Parathyroid adenoma (tissue), 2 donors: Measurements from ENCODE around the gene HOXD13.

Experiments used
- H2AFZ ChIP-seq: fragments of 300-600 bp; sonication (generic); one replicate; pipeline ENCODE4 v1.7.0; 2017; ENCODE audit warnings: antibody characterized with exemption, mild to moderate bottlenecking
- H3K27ac ChIP-seq: fragments of 300-600 bp; sonication (generic); one replicate; pipeline ENCODE4 v1.7.0; 2017
- H3K27me3 ChIP-seq: fragments of 300-600 bp; sonication (generic); one replicate; pipeline ENCODE4 v1.7.0; 2017; ENCODE audit warnings: low read length; ENCODE audit not compliant: control insufficient read depth, insufficient read depth
- H3K36me3 ChIP-seq: fragments of 300-600 bp; sonication (generic); one replicate; pipeline ENCODE4 v1.7.0; 2017; ENCODE audit warnings: low read length; ENCODE audit not compliant: control insufficient read depth, insufficient read depth
- H3K4me1 ChIP-seq: fragments of 300-600 bp; sonication (generic); one replicate; pipeline ENCODE4 v1.7.0; 2017; ENCODE audit warnings: control low read depth
- H3K4me2 ChIP-seq: fragments of 300-600 bp; sonication (generic); one replicate; pipeline ENCODE4 v1.7.0; 2017; ENCODE audit warnings: low read length
- H3K4me3 ChIP-seq: fragments of 300-600 bp; sonication (generic); one replicate; pipeline ENCODE4 v1.7.0; 2017; ENCODE audit warnings: low read depth, low read length
- H3K79me2 ChIP-seq: fragments of 300-600 bp; sonication (generic); one replicate; pipeline ENCODE4 v1.7.0; 2017; ENCODE audit warnings: control low read depth
- H3K9ac ChIP-seq: fragments of 300-600 bp; sonication (generic); one replicate; pipeline ENCODE4 v1.7.0; 2017; ENCODE audit warnings: mild to moderate bottlenecking
- H3K9me3 ChIP-seq: fragments of 300-600 bp; sonication (generic); one replicate; pipeline ENCODE4 v1.7.0; 2017; ENCODE audit warnings: low read length; ENCODE audit not compliant: control insufficient read depth
- TF ChIP-seq, protein P1 (sequence below): fragments of 300-600 bp; sonication (generic); IDR thresholded peaks from one replicate; pipeline ENCODE4 v1.7.0; 2017; ENCODE audit warnings: antibody characterized with exemption, mild to moderate bottlenecking
- donor health status: primary hyperparathyroidism.

The HOXD13 gene

DNA sequence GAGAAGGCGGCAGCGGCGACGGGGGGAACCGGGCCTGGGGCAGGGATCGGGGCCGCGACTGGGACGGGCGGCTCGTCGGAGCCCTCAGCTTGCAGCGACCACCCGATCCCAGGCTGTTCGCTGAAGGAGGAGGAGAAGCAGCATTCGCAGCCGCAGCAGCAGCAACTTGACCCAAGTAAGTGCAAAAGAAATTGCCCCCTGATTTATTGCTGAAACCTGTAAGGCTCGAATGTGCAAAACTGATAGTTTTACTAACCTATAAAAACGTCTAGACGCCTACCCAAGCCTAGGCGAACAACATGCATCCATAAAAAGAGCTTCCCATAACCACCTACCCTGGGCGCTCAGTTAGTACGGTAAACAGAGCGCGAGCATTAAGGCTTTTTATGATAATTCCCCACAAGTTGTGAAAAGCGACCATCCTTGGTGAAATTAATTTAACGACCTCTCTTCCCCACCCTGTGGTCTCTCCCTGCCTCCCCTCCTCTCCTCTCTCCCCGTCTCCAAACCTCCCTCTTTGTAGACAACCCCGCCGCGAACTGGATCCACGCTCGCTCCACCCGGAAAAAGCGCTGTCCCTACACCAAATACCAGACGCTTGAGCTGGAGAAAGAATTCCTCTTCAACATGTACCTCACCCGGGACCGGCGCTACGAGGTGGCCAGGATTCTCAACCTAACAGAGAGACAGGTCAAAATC is 31.0 kb downstream of the HOXD13 start:
- no peak overlapping the region for H3K27ac ChIP-seq
- no peaks in the 10 kb centered on the region for H3K36me3 ChIP-seq
- H3K9ac ChIP-seq: no peak overlapping the region
- no peaks in the 10 kb centered on the region for H3K79me2 ChIP-seq
- H3K4me1 ChIP-seq: no peaks in the 10 kb centered on the region
- TF ChIP-seq, protein P1, sequence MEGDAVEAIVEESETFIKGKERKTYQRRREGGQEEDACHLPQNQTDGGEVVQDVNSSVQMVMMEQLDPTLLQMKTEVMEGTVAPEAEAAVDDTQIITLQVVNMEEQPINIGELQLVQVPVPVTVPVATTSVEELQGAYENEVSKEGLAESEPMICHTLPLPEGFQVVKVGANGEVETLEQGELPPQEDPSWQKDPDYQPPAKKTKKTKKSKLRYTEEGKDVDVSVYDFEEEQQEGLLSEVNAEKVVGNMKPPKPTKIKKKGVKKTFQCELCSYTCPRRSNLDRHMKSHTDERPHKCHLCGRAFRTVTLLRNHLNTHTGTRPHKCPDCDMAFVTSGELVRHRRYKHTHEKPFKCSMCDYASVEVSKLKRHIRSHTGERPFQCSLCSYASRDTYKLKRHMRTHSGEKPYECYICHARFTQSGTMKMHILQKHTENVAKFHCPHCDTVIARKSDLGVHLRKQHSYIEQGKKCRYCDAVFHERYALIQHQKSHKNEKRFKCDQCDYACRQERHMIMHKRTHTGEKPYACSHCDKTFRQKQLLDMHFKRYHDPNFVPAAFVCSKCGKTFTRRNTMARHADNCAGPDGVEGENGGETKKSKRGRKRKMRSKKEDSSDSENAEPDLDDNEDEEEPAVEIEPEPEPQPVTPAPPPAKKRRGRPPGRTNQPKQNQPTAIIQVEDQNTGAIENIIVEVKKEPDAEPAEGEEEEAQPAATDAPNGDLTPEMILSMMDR: no peak
- H2AFZ ChIP-seq: no peak overlapping the region
- H3K4me3 ChIP-seq: peak overlapping the region; percentile 44
- peak overlapping the region; percentile 13 for H3K4me2 ChIP-seq
- peaks cover 25% of the 10 kb centered on the region for H3K27me3 ChIP-seq
- no peaks in the 10 kb centered on the region for H3K9me3 ChIP-seq

GRCh38 chr2:176124110-176124946 is 31.8 kb downstream of the HOXD13 start:
- H3K4me1 ChIP-seq: no peaks in the 10 kb centered on the region
- H3K36me3 ChIP-seq: no peaks in the 10 kb centered on the region
- H3K27ac ChIP-seq: no peak overlapping the region
- H3K79me2 ChIP-seq: no peaks in the 10 kb centered on the region
- no peak overlapping the region for H3K4me2 ChIP-seq
- H3K27me3 ChIP-seq: peaks cover 25% of the 10 kb centered on the region
- no peak overlapping the region for H3K9ac ChIP-seq
- no peaks in the 10 kb centered on the region for H3K9me3 ChIP-seq
- H2AFZ ChIP-seq: no peak overlapping the region
- TF ChIP-seq, protein P1: no peak
- H3K4me3 ChIP-seq: no peak overlapping the region

GRCh38 chr2:176124947-176125771 is 32.6 kb downstream of the HOXD13 start:
- Histone ChIP-seq H3K9ac (no peak overlapping the region), H2AFZ (no peak overlapping the region), H3K4me3 (peak overlapping the region; percentile 3), H3K36me3 (no peaks in the 10 kb centered on the region), H3K79me2 (no peaks in the 10 kb centered on the region), H3K27ac (no peak overlapping the region), H3K4me2 (no peak overlapping the region), H3K27me3 (peaks cover 25% of the 10 kb centered on the region), H3K4me1 (no peaks in the 10 kb centered on the region), H3K9me3 (no peaks in the 10 kb centered on the region)
- TF ChIP-seq, protein P1: no peak

DNA sequence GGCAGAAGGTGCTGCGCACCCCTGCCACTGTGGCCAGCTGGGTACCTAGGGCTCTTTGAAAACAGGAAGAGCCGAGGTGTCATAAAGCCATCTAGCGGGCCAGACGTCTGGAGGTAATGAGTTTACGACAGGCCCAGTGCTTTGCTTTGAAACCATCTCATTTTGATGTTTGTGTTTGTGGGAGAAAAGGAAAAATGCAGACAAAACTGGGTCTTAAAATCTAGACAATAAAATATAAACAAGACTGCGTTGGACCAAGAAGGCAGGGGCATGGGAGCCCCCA is 33.2 kb downstream of the HOXD13 start:
- no peaks in the 10 kb centered on the region for H3K36me3 ChIP-seq
- H3K4me3 ChIP-seq: no peak overlapping the region
- no peak overlapping the region for H3K27ac ChIP-seq
- H3K9me3 ChIP-seq: no peaks in the 10 kb centered on the region
- peaks cover 22% of the 10 kb centered on the region for H3K27me3 ChIP-seq
- H3K4me1 ChIP-seq: no peaks in the 10 kb centered on the region
- H3K9ac ChIP-seq: no peak overlapping the region
- TF ChIP-seq, protein P1: no peak
- no peaks in the 10 kb centered on the region for H3K79me2 ChIP-seq
- no peak overlapping the region for H3K4me2 ChIP-seq
- H2AFZ ChIP-seq: no peak overlapping the region
